ENCODE measurements around the gene PROB1.
"Not testable (repeated sequence)": the region's sequence is repeated elsewhere in the genome, so short reads cannot be mapped to it uniquely, and the experiment has no call there.

PROB1 gene

DNA sequence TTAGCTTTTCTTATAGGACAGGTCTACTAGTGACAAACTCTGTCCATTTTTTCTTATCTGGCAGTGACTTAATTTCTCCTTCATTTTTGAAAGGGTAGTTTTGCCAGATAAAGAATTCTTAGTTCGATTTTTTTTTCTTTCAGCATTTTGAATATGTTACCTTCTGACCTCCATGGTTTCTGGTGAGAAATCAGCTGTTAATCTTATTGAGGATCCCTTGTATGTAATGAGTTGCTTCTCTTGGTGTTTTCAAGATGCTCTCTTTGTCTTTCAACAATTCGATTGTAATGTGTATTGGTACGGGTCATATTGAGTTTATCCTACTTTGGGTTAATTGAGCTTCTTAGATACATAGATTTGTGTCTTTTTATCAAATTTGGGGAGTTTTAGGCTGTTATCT lies 40.7 kb downstream of the PROB1 start:
- no peak overlapping the region for H3K27ac ChIP-seq

DNA sequence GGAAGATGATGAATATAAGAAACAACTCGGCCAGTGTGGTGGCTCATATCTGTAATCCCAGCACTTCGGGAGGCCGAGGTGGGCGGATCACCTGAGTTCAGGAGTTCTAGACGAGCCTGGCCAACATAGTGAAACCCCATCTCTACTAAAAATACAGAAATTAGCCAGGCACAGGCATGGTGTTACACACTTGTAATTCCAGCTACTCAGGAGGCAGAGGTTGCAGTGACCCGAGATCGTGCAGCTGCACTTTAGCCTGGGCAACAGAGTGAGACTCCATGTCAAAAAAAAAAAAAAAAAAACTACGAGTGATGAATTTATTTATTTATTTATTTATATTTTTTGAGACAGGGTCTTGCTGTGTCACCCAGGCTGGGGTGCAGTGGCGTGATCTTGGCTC lies 47.0 kb downstream of the PROB1 start:
- H3K27ac ChIP-seq: not testable (repeated sequence)

More for the DNA sequence above, 40.7 kb downstream of the PROB1 start:
- no peak for TF ChIP-seq ZFX (IDR thresholded peaks at IDR 0.05)
- TF ChIP-seq, protein P1, sequence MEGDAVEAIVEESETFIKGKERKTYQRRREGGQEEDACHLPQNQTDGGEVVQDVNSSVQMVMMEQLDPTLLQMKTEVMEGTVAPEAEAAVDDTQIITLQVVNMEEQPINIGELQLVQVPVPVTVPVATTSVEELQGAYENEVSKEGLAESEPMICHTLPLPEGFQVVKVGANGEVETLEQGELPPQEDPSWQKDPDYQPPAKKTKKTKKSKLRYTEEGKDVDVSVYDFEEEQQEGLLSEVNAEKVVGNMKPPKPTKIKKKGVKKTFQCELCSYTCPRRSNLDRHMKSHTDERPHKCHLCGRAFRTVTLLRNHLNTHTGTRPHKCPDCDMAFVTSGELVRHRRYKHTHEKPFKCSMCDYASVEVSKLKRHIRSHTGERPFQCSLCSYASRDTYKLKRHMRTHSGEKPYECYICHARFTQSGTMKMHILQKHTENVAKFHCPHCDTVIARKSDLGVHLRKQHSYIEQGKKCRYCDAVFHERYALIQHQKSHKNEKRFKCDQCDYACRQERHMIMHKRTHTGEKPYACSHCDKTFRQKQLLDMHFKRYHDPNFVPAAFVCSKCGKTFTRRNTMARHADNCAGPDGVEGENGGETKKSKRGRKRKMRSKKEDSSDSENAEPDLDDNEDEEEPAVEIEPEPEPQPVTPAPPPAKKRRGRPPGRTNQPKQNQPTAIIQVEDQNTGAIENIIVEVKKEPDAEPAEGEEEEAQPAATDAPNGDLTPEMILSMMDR (conservative IDR thresholded peaks at IDR 0.05): no peak

DNA sequence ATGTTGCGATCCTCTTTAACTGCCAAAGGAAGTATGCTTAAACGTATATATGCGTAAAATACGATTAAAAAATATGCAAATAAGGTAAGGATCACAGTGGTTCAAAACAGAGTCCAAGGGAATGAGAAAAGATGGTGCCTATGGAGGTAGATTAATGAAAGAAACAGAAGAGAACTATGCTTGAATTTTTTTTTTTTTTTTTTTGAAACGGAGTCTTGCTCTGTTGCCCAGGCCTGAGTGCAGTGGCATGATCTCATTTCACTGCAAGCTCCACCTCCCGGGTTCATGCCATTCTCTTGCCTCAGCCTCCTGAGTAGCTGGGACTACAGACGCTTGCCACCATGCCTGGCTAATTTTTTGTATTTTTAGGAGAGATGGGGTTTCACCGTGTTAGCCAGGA lies 49.5 kb downstream of the PROB1 start:
- H3K27ac ChIP-seq: not testable (repeated sequence)

DNA sequence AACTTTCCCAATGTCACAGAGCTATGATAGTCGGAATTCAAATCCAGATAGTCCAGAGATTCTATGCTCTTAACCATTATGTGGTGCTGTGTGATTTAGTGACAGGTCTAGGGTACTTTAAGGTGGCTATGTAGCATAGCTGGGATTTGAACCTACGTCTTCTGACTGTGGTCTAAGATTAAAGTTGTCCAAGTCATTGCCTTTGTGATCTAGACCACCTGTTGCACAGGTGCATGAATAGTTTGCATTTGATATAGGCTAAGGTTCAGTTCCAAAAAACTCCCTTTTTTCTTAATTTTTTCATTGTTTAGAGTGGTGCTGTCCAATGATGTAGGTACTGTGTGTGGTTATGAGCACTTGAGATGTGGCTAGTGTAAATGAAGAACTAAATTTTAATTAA lies 50.7 kb downstream of the PROB1 start:
- TF ChIP-seq, protein P1 (conservative IDR thresholded peaks at IDR 0.05): no peak
- no peak for TF ChIP-seq ZFX (IDR thresholded peaks at IDR 0.05)
- no peak overlapping the region for H3K27ac ChIP-seq

DNA sequence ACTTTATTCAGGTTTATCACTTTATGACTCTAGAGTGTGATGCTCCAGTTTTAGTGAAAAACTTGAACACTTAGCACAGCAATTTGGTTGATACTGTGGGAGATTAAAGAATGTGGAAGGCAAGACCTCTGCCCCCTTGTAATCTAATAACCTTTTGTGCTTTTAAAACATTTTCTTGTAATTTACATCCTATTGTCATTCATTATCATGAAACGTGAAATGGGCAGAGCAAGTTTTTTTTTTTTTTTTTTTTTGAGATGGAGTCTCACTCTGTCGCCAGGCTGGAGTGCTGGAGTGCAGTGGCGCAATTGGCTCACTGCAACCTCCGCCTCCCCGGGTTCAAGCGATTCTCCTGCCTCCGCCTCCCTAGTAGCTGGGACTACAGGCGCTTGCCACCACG lies 51.4 kb downstream of the PROB1 start:
- H3K27ac ChIP-seq: no peak overlapping the region
- no peak for TF ChIP-seq ZFX (IDR thresholded peaks at IDR 0.05)

DNA sequence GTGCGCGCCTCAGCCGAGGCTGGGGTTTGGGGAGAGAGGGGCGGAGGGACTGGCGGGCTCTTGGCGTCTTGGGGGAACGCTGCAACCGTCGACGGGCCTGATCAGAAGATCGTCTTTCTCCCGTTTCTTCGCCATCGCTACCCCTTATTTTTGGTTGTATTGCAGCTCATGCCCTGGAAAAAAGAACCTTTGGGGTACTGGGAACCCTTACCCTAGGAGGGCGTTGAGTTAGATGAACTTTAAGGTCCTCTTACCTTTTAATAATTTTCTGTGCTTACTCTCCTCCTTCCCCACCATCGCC lies 52.5 kb downstream of the PROB1 start:
- peak overlapping the region; percentile 94 for H3K27ac ChIP-seq

DNA sequence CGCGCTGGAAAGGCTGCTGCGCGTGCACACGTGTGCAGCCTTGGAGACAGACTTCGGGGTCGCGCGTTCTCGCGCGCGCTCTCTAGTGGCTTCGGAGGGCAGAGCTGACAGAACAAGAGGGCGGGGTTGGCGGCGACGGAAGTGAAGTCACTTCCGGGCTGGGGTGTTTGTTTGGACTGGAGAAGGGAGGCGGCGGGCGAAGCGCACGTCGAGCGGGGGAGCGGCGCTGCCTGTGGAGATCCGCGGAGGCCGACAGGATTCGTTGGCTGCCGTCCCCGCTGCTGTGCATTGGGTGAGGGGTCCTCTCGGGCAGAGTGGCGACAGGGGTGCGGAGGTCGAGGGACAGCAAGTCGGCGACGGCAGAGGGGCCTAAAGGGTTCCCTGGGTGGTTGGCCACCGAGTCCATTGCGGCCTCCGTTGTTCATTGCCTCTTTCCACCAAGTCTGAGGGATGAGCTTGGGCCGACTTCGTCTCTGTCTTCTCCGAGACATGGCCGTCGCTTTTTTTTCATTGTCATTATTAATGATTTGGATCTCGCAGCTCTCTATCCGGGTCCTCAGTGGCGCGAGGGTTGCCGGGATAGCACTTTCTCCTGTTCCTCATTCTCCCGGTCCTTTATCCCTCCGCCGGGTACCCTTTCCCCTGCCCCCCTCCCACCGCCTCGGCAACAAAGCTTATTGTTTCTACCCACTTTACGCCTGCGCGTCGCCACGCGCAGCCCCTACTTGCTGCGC lies 53.0 kb downstream of the PROB1 start, which contains the start of gene PAIP2:
PAIP2 (plus strand) TSS at position 166 of the 734 bp plus-strand sequence. CDS start 21,931 bp downstream, outside the sequence.
- peak within 1 kb of the TSS; percentile 94 for H3K27ac ChIP-seq
- no peak; the same call in 1 of the 2 replicates for TF ChIP-seq ZFX (IDR thresholded peaks at IDR 0.05)
- TF ChIP-seq, protein P1 (conservative IDR thresholded peaks at IDR 0.05): peak; percentile 92

More for the DNA sequence above, 52.5 kb downstream of the PROB1 start:
- TF ChIP-seq ZFX (IDR thresholded peaks at IDR 0.05): no peak
- TF ChIP-seq, protein P1 (conservative IDR thresholded peaks at IDR 0.05): no peak

DNA sequence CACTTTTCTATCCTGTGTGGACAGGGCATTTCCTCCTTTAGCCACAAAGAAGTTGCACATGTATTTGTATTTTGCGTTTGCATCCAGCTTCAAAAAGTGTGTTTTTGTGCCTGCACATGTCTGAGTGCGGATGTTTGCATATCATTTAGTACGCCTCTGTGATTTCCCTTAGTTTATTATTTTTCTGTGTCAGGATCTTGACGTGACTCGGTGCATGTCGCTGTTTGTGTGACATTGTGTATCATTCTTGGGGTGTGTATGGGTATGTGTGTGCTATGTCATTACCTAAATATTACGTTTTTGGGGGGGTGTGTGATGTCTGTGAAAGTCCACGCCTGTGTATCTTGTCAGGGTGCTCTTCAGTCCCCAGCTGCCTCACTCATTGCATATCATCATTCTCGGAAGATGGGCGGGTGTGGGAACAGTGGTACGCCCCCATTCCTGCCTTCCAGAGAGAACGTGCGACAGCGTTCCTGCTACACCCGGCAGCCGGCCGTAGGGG lies 53.7 kb downstream of the PROB1 start:
- H3K27ac ChIP-seq: peak overlapping the region; percentile 94
- no peak for TF ChIP-seq ZFX (IDR thresholded peaks at IDR 0.05)
- TF ChIP-seq, protein P1 (conservative IDR thresholded peaks at IDR 0.05): no peak

Measured in C4-2B (cell line).